GM12878 (cell line): ENCODE measurements around the gene MXRA8. TPM values are rescaled to one million over a fixed set of nuclear protein-coding genes. Genes with fewer than 3 reads are reported as not detected.

Experiments used
- ATAC-seq: fragments of 200-7000 bp; cut with Tn5 transposase; 3 replicates; pipeline ENCODE4 v1.9.1; 2020; ENCODE audit warnings: mild to moderate bottlenecking, moderate library complexity
- BruUV-seq: library from RNA; stranded (reverse); fragments of 400-500 nt; replicated peaks from 2 replicates; lab custom pipeline; 2021; lab: Mats Ljungman, UMichigan
- CTCF ChIA-PET: fragments of 300-600 bp; sonication (Branson Sonifier 250); formaldehyde crosslinking; extraction: SDS; loops from one replicate; lab custom pipeline; 2021; ENCODE audit warnings: inconsistent platforms; lab: Yijun Ruan, JAX
- POLR2A ChIA-PET: fragments of 350-600 bp; formaldehyde crosslinking; extraction: SDS; loops from one replicate; lab custom pipeline; 2021; ENCODE audit warnings: inconsistent platforms; lab: Charles Lee
- RAD21 ChIA-PET: fragments of 300-600 bp; sonication (Branson Sonifier 250); formaldehyde crosslinking; loops from one replicate; lab custom pipeline; 2023; ENCODE audit warnings: antibody characterized with exemption; ENCODE audit not compliant: unreplicated experiment; lab: Charles Lee
- SMC1A ChIA-PET: fragments of 300-600 bp; sonication (Branson Sonifier 250); formaldehyde crosslinking; loops from one replicate; lab custom pipeline; 2023; ENCODE audit not compliant: unreplicated experiment, uncharacterized antibody; lab: Charles Lee
- DNase-seq: peaks from one replicate; pipeline ENCODE4 v3.0.0-alpha.2; 2011; ENCODE audit warnings: low read depth, low spot score
- FAIRE-seq: peaks from 3 replicates; lab custom pipeline; 2011; peaks lifted over from hg19 to GRCh38; lab: Jason Lieb, UNC
- H2AFZ ChIP-seq: 2 replicates; pipeline ENCODE4 v1.6.0; 2011; ENCODE audit warnings: low read depth, low read length, control low read depth; ENCODE audit not compliant: control insufficient read depth
- H3K27ac ChIP-seq: 2 replicates; pipeline ENCODE4 v1.5.1; 2011; ENCODE audit warnings: control low read depth; ENCODE audit not compliant: control insufficient read depth, insufficient read depth
- H3K27me3 ChIP-seq, 2 experiments: replicated peaks in 1 of 2; 2 replicates each; pipeline versions ENCODE4 v1.6.0 to v1.6.1; 2011; ENCODE audit warnings: low read length in 1 of 2; ENCODE audit not compliant: control insufficient read depth in 2 of 2, insufficient read depth in 2 of 2
- H3K36me3 ChIP-seq, 2 experiments: 2 replicates each; pipeline ENCODE4 v1.5.1; 2011; ENCODE audit warnings: low read length in 1 of 2; ENCODE audit not compliant: control insufficient read depth in 2 of 2, insufficient read depth in 2 of 2
- H3K4me1 ChIP-seq: 2 replicates; pipeline ENCODE4 v1.6.1; 2011; ENCODE audit warnings: mild to moderate bottlenecking, low read length, moderate library complexity, mixed read lengths; ENCODE audit not compliant: control insufficient read depth, insufficient read depth
- H3K4me2 ChIP-seq: 2 replicates; pipeline ENCODE4 v1.6.0; 2011; ENCODE audit warnings: control low read depth; ENCODE audit not compliant: control insufficient read depth, insufficient read depth
- H3K4me3 ChIP-seq: fragments of 200-600 bp; sonication (generic); 2 replicates; pipeline ENCODE4 v1.5.1; 2016
- H3K79me2 ChIP-seq: 2 replicates; pipeline ENCODE4 v1.6.0; 2011; ENCODE audit warnings: low read length; ENCODE audit not compliant: control insufficient read depth, insufficient read depth
- H3K9ac ChIP-seq: 2 replicates; pipeline ENCODE4 v1.8.0; 2011; ENCODE audit warnings: low read length, control low read depth, mixed read lengths; ENCODE audit not compliant: control insufficient read depth, insufficient read depth
- H3K9me3 ChIP-seq: replicated peaks from 3 replicates; pipeline ENCODE4 v1.5.1; 2011; ENCODE audit warnings: mild to moderate bottlenecking, low read length; ENCODE audit not compliant: control insufficient read depth, insufficient read depth
- H4K20me1 ChIP-seq: 2 replicates; pipeline ENCODE4 v1.6.0; 2011; ENCODE audit not compliant: control insufficient read depth, insufficient read depth
- HDAC2 ChIP-seq: fragments of 200-600 bp; sonication (generic); IDR thresholded peaks from 2 replicates; pipeline ENCODE4 v1.6.1; 2017
- KAT2A ChIP-seq: conservative IDR thresholded peaks from 2 replicates; pipeline ENCODE4 v1.6.1; 2011; ENCODE audit warnings: low read depth, low read length; ENCODE audit not compliant: control insufficient read depth
- MTA3 ChIP-seq: IDR thresholded peaks from 2 replicates; pipeline ENCODE4 v1.6.1; 2012; ENCODE audit warnings: low read length, inconsistent platforms, borderline replicate concordance
- NBN ChIP-seq: fragments of 450-650 bp; IDR thresholded peaks from 2 replicates; pipeline ENCODE4 v1.6.1; 2016
- SMC3 ChIP-seq: IDR thresholded peaks from 2 replicates; pipeline ENCODE4 v1.6.1; 2011; ENCODE audit warnings: low read length, improper control_type of control experiment, borderline replicate concordance
- ZNF24 ChIP-seq: fragments of 450-650 bp; IDR thresholded peaks from 2 replicates; pipeline ENCODE4 v1.6.1; 2017; ENCODE audit warnings: antibody characterized with exemption, mild to moderate bottlenecking
- WGBS: methylation state at CpG from one replicate; pipeline ENCODE4 v1.1.6; 2016; ENCODE audit warnings: low lambda C conversion rate; ENCODE audit not compliant: insufficient replicate concordance, insufficient coverage; ENCODE audit errors: missing lambda C conversion rate; 5-methylcytosine and 5-hydroxymethylcytosine counted together
- in situ Hi-C: fragments of 300-500 bp; cut with MboI; formaldehyde crosslinking; loops from 9 replicates; pipeline ENCODE4 v1.14.3; 2018; ENCODE audit warnings: mixed read lengths
- intact Hi-C: fragments of 100-400 bp; cut with micrococcal nuclease; formaldehyde crosslinking; loops from one replicate; pipeline ENCODE4 v1.14.2; 2022; ENCODE audit not compliant: unreplicated experiment
- polyA plus RNA-seq, 11 experiments: library from polyadenylated mRNA; depleted of rRNA in 4 of 11; unstranded in 6 of 11; stranded (reverse) in 5 of 11; fragments of >200 nt; fragmentation: Nextera tagmentation in 4 of 11; fragmentation: Illumina TruSeq in 1 of 11; extraction: Ambion mirVana in 4 of 11; extraction: Trizol in 1 of 11; gene quantifications; 1 replicate in 1 of 11; 2 replicates in 10 of 11; pipeline versions ENCODE4 v1.2.1 to v1.2.3, GENCODE V29; 2011 to 2016; ENCODE audit warnings: inconsistent platforms in 2 of 11, missing spikeins in 2 of 11, low read depth in 1 of 11
- total RNA-seq, 4 experiments: library from RNA; depleted of rRNA in 3 of 4; stranded (reverse); fragments of >200 nt in 3 of 4; fragmentation: Illumina TruSeq in 1 of 4; extraction: Trizol in 1 of 4; gene quantifications; 2 replicates each; pipeline versions ENCODE4 v1.2.1 to v1.2.3, GENCODE V29; 2013 to 2021
- TF ChIP-seq, protein P1 (sequence below): IDR thresholded peaks from 2 replicates; pipeline ENCODE4 v1.6.1; 2011; ENCODE audit warnings: low read depth, low read length, improper control_type of control experiment, borderline replicate concordance
- TF ChIP-seq, protein P2 (sequence below): fragments of 450-650 bp; formaldehyde crosslinking; IDR thresholded peaks from 2 replicates; pipeline ENCODE4 v1.5.0; 2022; ENCODE audit warnings: mild to moderate bottlenecking, missing genetic modification characterization
- TF ChIP-seq, protein P3 (sequence below): IDR thresholded peaks from 2 replicates; pipeline ENCODE4 v1.6.1; 2011; ENCODE audit warnings: borderline replicate concordance, low read depth, mild to moderate bottlenecking, moderate library complexity, mixed read lengths, low read length; ENCODE audit not compliant: insufficient read depth; ENCODE audit errors: extremely low read length

Gene MXRA8
- total and polyA plus RNA-seq, 10 of the 15 experiments (the other 5 are each of a cell fraction or from before 2014, with no cell fraction given): 0.11 to 0.54 (median 0.21) TPM; not detected in 6

DNA sequence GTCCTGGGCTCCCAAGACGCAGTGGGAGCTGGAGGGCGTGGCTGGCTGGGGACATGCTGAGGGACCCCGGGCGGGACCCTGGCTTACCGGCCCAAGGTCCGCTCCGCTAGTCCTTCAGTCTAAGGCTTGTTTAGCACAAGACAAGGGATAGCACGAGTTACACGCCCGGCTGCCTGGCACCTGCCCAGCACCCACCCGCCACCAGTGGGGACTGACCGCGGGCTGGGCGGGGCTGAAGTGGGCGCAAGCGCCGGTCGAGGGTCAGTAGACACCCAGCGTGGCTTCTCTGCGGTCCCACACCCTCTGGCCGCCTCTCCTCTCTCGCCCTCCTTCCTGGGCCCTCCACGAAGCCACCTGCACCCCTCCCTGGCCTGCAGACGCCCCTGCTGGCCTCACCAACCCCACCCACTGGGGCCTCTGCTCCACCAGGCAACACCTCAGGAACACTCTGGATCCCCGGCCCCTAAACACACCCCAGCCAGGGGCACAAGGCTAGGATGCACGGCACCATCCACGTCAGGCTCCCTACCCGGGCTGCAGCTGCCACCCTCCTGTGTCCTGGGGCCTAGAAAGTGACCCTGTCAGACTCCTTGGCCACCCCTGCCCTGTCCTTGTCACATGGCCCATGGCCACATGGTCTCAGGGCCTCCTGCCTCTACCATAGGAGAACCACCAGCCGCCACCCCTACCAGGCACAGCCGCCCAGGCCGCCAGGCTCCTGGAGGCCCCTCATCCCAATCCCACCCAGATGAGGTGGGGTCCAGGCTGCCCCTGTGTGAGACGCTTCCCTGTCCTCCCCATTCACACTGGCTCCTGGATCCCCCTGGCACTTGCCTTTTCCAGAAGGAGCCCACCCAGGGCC, 21.2 kb downstream of the MXRA8 start:
- in situ Hi-C loops (no loop called here), intact Hi-C loops (no loop called here)
- Histone ChIP-seq H3K27ac (no peak overlapping the region), H3K79me2 (no peaks in the 10 kb centered on the region), H3K36me3 (peaks cover 0 to 5% of the 10 kb centered on the region in 2 experiments), H3K27me3 (no peaks in the 10 kb centered on the region), H3K4me3 (no peak overlapping the region), H3K9me3 (no peaks in the 10 kb centered on the region), H4K20me1 (no peaks in the 10 kb centered on the region), H3K4me1 (no peaks in the 10 kb centered on the region), H2AFZ (no peak overlapping the region), H3K9ac (no peak overlapping the region), H3K4me2 (no peak overlapping the region)
- ChIA-PET SMC1A (no interaction called here), CTCF (no interaction called here), POLR2A (no interaction called here), RAD21 (interaction anchor here (0.6 kb wide), 1 partner anchor 9 kb away, joined by 3 read pairs; no protein-coding TSS in a partner anchor)
- WGBS: 92% methylated on average over 31 of the region's 32 CpGs
- TF ChIP-seq, protein P1, sequence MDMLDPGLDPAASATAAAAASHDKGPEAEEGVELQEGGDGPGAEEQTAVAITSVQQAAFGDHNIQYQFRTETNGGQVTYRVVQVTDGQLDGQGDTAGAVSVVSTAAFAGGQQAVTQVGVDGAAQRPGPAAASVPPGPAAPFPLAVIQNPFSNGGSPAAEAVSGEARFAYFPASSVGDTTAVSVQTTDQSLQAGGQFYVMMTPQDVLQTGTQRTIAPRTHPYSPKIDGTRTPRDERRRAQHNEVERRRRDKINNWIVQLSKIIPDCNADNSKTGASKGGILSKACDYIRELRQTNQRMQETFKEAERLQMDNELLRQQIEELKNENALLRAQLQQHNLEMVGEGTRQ: no peak
- ATAC-seq (no peak), FAIRE-seq (no peak), DNase-seq (no peak)
- no TSS peak for BruUV-seq

DNA sequence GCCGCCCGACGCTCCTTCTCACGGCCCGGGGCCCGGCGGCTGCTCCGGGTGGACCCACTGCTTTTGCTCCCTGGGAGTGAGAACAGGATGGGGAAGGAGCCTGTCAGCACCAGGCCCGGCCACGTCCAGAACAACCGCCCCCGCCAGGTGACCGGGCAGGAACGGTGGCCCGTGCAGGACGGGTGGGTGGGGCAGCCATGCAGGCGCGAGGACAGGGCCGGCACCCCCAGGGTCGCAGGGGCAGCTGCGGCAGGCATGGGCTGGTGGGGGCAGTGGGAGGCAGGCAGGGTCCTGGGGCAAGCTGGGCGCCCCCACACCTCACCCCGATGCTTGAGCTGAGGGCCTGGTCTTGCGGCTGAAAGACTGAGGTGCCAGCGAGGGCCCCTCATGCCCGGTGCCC, 21.9 kb downstream of the MXRA8 start:
- FAIRE-seq: no peak
- Histone ChIP-seq H3K4me3 (no peak overlapping the region), H3K36me3 (peaks cover 0 to 5% of the 10 kb centered on the region in 2 experiments), H3K27ac (no peak overlapping the region), H3K4me1 (no peaks in the 10 kb centered on the region), H3K27me3 (no peaks in the 10 kb centered on the region), H2AFZ (no peak overlapping the region), H3K79me2 (no peaks in the 10 kb centered on the region), H3K4me2 (no peak overlapping the region), H3K9ac (no peak overlapping the region), H4K20me1 (no peaks in the 10 kb centered on the region), H3K9me3 (no peaks in the 10 kb centered on the region)
- intact Hi-C loops: no loop called here
- RAD21 ChIA-PET: no interaction called here
- no peak for ATAC-seq
- 93% methylated on average over 26 of the region's 26 CpGs for WGBS
- CTCF ChIA-PET: no interaction called here
- BruUV-seq: no TSS peak
- in situ Hi-C loops: no loop called here
- DNase-seq: no peak
- POLR2A ChIA-PET: no interaction called here
- SMC1A ChIA-PET: no interaction called here
- TF ChIP-seq KAT2A (no peak), ZNF24 (no peak), NBN (no peak), HDAC2 (no peak), SMC3 (no peak), MTA3 (no peak)
- TF ChIP-seq, protein P2, sequence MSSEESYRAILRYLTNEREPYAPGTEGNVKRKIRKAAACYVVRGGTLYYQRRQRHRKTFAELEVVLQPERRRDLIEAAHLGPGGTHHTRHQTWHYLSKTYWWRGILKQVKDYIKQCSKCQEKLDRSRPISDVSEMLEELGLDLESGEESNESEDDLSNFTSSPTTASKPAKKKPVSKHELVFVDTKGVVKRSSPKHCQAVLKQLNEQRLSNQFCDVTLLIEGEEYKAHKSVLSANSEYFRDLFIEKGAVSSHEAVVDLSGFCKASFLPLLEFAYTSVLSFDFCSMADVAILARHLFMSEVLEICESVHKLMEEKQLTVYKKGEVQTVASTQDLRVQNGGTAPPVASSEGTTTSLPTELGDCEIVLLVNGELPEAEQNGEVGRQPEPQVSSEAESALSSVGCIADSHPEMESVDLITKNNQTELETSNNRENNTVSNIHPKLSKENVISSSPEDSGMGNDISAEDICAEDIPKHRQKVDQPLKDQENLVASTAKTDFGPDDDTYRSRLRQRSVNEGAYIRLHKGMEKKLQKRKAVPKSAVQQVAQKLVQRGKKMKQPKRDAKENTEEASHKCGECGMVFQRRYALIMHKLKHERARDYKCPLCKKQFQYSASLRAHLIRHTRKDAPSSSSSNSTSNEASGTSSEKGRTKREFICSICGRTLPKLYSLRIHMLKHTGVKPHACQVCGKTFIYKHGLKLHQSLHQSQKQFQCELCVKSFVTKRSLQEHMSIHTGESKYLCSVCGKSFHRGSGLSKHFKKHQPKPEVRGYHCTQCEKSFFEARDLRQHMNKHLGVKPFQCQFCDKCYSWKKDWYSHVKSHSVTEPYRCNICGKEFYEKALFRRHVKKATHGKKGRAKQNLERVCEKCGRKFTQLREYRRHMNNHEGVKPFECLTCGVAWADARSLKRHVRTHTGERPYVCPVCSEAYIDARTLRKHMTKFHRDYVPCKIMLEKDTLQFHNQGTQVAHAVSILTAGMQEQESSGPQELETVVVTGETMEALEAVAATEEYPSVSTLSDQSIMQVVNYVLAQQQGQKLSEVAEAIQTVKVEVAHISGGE (CRISPR knock-in tag): no peak
- TF ChIP-seq, protein P3, sequence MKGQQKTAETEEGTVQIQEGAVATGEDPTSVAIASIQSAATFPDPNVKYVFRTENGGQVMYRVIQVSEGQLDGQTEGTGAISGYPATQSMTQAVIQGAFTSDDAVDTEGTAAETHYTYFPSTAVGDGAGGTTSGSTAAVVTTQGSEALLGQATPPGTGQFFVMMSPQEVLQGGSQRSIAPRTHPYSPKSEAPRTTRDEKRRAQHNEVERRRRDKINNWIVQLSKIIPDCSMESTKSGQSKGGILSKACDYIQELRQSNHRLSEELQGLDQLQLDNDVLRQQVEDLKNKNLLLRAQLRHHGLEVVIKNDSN: no peak
